Erythroblast (primary cell): ENCODE measurements around the gene MFSD11.
"Not testable (repeated sequence)": the region's sequence is repeated elsewhere in the genome, so short reads cannot be mapped to it uniquely, and the experiment has no call there.

Experiments used
- GATA1 ChIP-seq: IDR thresholded peaks from 2 replicates; pipeline ENCODE4 v1.6.1; 2011; ENCODE audit warnings: low read depth, mild to moderate bottlenecking, control low read depth, low read length, moderate library complexity
- POLR2A ChIP-seq: IDR thresholded peaks from 2 replicates; pipeline ENCODE4 v1.6.1; 2011; ENCODE audit warnings: mild to moderate bottlenecking, low read length

- not testable (repeated sequence) for TF ChIP-seq POLR2A, GATA1
Measured at GRCh38 chr17:76745785-76746184, 7.9 kb downstream of the MFSD11 start.
